GM12875 (cell line): ENCODE data around the gene HOXB5.

ENCODE experiments used
- H3K4me3 ChIP-seq: one replicate; pipeline ENCODE4 v1.5.1; 2011; ENCODE audit warnings: low read depth, low read length, control low read depth
- CTCF ChIP-seq: IDR thresholded peaks from 2 replicates; pipeline ENCODE4 v1.5.1; 2011; ENCODE audit warnings: low read depth, mild to moderate bottlenecking, control low read depth, inconsistent platforms, low read length, moderate library complexity, borderline replicate concordance; ENCODE audit not compliant: insufficient read depth

HOXB5 gene

DNA sequence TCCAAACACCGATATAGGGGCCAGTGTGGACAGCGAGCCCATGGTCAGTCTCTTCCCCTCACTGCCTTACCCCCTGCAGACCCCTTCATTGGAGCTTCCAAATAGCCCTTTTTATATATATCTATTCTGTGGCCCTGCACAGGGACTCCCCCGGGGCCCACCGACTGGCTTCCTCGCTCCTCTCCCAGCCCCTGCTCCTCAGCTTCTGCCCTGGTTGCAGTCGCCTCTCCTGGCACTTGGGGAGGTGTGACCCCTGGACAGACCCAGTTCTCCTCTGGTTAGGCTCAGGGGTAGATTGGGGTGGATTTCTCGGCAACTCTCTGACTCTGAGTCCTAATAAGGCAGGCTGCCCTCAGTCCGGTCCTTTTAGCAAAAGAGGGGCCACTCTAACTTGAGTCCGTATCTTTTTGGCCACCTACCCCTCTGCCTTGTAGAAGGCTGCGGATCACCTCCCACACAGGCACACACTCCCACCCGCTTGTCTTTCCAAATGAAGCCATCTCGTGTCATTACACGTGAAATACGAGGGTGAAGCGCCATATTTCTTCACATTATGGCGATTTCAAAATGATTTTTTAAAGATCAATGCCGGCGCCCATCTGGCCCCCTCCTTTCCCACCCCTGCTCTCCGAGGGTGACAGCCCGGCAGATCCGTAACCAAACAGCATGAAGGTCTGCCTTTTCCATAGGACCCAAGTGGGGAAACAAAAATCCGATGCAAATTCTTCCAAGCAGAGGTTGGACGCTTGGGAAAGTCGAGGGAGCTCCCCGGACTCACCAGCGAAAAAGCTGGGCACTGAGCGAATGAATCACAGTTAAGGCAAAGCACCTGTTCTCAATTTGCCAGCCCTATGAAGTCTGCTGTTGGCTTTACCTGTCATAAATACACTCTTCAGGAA lies 34.3 kb upstream of the HOXB5 start:
- TF ChIP-seq CTCF, result no peak
- no peak overlapping the region for H3K4me3 ChIP-seq

DNA sequence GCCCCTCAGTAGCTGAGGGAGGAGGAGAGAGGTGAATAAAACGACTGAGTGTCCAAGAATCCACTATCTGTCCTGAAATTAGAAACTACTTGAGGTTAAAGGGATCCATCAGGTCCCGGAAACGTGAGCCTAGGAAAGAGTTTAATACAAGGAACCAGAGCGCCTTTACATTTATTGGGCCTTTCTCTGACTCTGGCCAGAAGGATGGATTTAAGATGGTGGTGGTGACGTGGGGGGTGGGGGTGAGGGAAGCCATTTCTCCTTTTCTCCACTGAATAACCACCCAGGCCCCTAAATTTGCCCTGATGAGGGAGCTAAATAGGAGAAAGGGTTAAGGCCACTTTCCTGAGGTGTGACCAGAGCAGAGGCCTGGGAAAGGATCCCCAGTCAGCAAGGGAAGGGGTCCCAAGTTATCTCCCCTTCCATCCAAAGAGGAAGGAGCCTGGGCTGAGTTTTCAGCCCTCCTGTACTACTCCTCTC lies 33.6 kb upstream of the HOXB5 start:
- no peak for TF ChIP-seq CTCF
- H3K4me3 ChIP-seq, result no peak overlapping the region

DNA sequence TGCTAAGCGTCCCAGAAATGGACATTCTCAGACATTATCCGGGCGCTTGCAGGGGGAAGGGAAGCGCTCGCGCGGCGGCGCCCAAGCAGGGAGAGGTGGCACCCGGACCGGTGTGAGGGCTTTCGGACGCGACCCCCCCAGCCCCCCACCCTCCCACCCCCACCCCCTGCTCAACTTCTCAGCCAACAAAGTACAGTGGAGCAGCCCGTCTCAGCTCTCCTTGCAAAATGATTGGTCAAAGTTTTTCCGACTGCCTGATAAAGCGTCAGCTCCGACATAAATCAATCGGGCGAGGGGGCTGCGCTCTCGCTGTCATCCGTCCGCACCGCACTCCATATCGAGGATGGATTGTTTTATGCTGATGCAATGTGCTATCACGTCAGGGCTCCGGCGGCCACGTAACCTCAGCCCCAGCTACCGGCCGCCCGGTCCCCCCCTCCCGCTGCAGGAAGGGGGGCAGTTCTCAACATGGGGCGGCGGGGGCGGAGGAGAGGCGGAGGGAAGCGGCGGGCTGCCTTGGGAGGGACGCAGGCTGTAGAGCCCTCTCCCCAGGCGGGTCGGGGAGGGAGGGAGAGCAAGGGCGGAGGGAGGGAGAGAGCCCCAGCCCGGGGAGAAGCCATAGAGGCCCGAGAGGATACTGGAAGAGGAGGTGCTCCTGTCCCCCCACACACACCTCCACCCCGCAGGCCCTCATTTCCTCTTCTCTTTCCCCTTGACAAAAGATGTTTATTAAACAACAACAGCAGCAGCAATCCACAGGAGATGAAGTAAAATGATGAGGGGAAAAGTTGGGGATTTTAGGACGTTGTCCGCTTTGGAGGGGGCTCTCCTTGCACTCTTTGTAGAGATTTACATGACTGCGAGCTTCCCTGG lies 32.9 kb upstream of the HOXB5 start, which contains the start of gene HOXB9:
HOXB9 (minus strand) TSS at position 114 of the 873 bp plus-strand sequence; CDS start at position 25, 89 bp downstream.
- no peak for TF ChIP-seq CTCF
- H3K4me3 ChIP-seq, result peak within 1 kb of the TSS; percentile 36

- no peak for TF ChIP-seq CTCF
- peak overlapping the region; percentile 36 for H3K4me3 ChIP-seq
Measured at GRCh38 chr17:48625495-48626244, 32.1 kb upstream of the HOXB5 start.

DNA sequence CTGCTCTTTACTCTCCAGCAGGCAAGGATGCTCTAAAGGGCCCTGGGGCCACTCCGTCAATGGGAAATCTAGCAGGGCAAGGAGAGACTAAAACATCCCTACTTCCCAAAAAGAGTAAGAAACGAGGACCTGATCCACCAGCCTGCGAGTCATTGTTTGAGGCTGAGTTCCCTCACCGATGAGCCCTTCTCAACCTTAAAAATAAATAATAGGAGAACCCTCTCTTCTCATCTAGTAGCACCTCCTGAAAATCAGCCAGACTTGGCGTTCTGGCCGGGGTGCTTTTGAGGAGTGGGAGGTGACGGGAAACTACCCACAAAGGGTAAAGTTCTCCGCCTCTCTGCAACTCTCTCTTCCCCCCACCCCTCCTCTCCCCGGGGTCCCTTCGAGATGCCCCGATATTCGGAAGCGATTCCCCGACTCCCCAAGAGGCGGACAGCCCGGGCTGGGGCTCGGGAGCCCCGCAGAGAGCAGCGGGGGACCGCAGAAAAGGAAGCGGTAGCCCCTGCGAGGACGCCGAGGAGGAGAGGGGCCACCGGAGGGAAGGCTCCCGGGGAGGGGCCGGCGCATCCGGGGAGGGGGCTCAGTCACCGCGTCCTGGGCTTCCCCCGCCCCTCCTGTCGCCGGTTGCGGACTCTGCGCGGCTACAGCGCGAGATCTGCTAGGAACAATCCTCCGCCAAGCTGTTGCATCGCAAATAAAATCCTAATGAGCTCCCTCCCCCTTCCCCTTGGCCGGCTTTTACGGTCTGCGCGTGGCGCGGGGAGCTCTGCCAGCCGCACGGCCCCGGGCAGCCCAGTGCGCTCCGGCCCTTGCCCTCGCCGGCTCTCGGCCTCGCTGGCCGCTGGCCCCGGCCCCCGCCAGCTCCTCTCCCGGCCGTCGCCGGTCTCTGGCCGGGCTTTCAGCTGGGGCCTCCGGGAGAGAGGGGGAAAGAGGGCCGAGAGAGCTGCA lies 31.2 kb upstream of the HOXB5 start:
- peak overlapping the region; percentile 31 for H3K4me3 ChIP-seq
- TF ChIP-seq CTCF, result no peak

GRCh38 chr17:48624118-48624517 lies 30.5 kb upstream of the HOXB5 start:
- TF ChIP-seq CTCF, result no peak
- no peak overlapping the region for H3K4me3 ChIP-seq
